Mesendoderm (in vitro differentiated cells): ENCODE measurements around the gene BMP7.

Source experiments
- DNase-seq: peaks from one replicate; pipeline ENCODE4 v3.0.0; 2013
- H2AK5ac ChIP-seq: 2 replicates; pipeline ENCODE4 v1.6.1; 2013; ENCODE audit warnings: low read length, inconsistent platforms
- H2BK120ac ChIP-seq: 2 replicates; pipeline ENCODE4 v1.6.1; 2013; ENCODE audit warnings: low read depth, mild to moderate bottlenecking, low read length, moderate library complexity, mixed read lengths
- H2BK15ac ChIP-seq: replicated peaks from 2 replicates; pipeline ENCODE4 v1.6.1; 2013; ENCODE audit warnings: low read depth, mild to moderate bottlenecking, moderate library complexity
- H2BK5ac ChIP-seq: 2 replicates; pipeline ENCODE4 v1.6.1; 2013; ENCODE audit warnings: low read length, inconsistent platforms
- H3K18ac ChIP-seq: 2 replicates; pipeline ENCODE4 v1.6.1; 2013; ENCODE audit warnings: mild to moderate bottlenecking, low read length, mixed read lengths
- H3K23ac ChIP-seq: one replicate; pipeline ENCODE4 v1.6.1; 2013; ENCODE audit warnings: low read length
- H3K27ac ChIP-seq: 2 replicates; pipeline ENCODE4 v1.5.1; 2013; ENCODE audit warnings: low read depth, mild to moderate bottlenecking, inconsistent platforms, low read length, moderate library complexity
- H3K27me3 ChIP-seq: 2 replicates; pipeline ENCODE4 v1.6.1; 2013; ENCODE audit warnings: low read length, control low read depth, mild to moderate bottlenecking, inconsistent platforms; ENCODE audit not compliant: insufficient read depth, poor library complexity
- H3K36me3 ChIP-seq: 2 replicates; pipeline ENCODE4 v1.6.1; 2013; ENCODE audit warnings: low read length, inconsistent platforms; ENCODE audit not compliant: control insufficient read depth, insufficient read depth
- H3K4ac ChIP-seq: one replicate; pipeline ENCODE4 v1.6.1; 2013; ENCODE audit warnings: low read depth, mild to moderate bottlenecking, low read length, moderate library complexity
- H3K4me1 ChIP-seq: 2 replicates; pipeline ENCODE4 v1.6.1; 2013; ENCODE audit warnings: low read depth, low read length, inconsistent platforms; ENCODE audit not compliant: control insufficient read depth
- H3K4me2 ChIP-seq: 2 replicates; pipeline ENCODE4 v1.6.1; 2013; ENCODE audit warnings: low read length
- H3K4me3 ChIP-seq: 2 replicates; pipeline ENCODE4 v1.5.1; 2013; ENCODE audit warnings: mild to moderate bottlenecking, low read length
- H3K56ac ChIP-seq: one replicate; pipeline ENCODE4 v1.6.1; 2013; ENCODE audit warnings: low read length
- H3K79me1 ChIP-seq: 2 replicates; pipeline ENCODE4 v1.6.1; 2013; ENCODE audit warnings: low read length, inconsistent platforms
- H3K79me2 ChIP-seq: 2 replicates; pipeline ENCODE4 v1.6.1; 2013; ENCODE audit warnings: mild to moderate bottlenecking, low read length; ENCODE audit not compliant: control insufficient read depth, insufficient read depth
- H3K9ac ChIP-seq: 2 replicates; pipeline ENCODE4 v1.6.1; 2013; ENCODE audit warnings: low read length, inconsistent platforms
- H4K5ac ChIP-seq: one replicate; pipeline ENCODE4 v1.6.1; 2013; ENCODE audit warnings: low read length
- H4K8ac ChIP-seq: one replicate; pipeline ENCODE4 v1.6.1; 2013; ENCODE audit warnings: low read depth, mild to moderate bottlenecking, control low read depth, low read length, moderate library complexity
- WGBS: extraction: QIAGEN DNeasy Blood & Tissue Kit; methylation state at CpG from one replicate; pipeline ENCODE4 v1.1.7; 2013; ENCODE audit warnings: low lambda C conversion rate, missing lambda C conversion rate; ENCODE audit not compliant: insufficient coverage; ENCODE audit errors: extremely low coverage; 5-methylcytosine and 5-hydroxymethylcytosine counted together

BMP7 gene

GRCh38 chr20:57259938-57260921 is 6.2 kb downstream of the BMP7 start:
- Histone ChIP-seq H2BK15ac (no peak overlapping the region), H4K5ac (no peak overlapping the region), H3K27ac (no peak overlapping the region), H3K9ac (no peak overlapping the region), H2BK5ac (no peak overlapping the region), H3K36me3 (no peaks in the 10 kb centered on the region), H2BK120ac (no peak overlapping the region), H3K4me3 (no peak overlapping the region), H2AK5ac (no peak overlapping the region), H3K56ac (no peak overlapping the region), H3K4ac (no peak overlapping the region), H3K79me1 (no peaks in the 10 kb centered on the region), H3K4me2 (no peak overlapping the region), H3K27me3 (peaks cover 23% of the 10 kb centered on the region), H4K8ac (no peak overlapping the region), H3K79me2 (no peaks in the 10 kb centered on the region), H3K18ac (no peak overlapping the region), H3K23ac (no peak overlapping the region), H3K4me1 (peaks cover 7% of the 10 kb centered on the region)
- DNase-seq, result no peak
- WGBS, result no CpG with 5 or more reads among the region's 23 CpGs

GRCh38 chr20:57259121-57259937 is 7.1 kb downstream of the BMP7 start:
- Histone ChIP-seq H3K23ac (no peak overlapping the region), H3K36me3 (no peaks in the 10 kb centered on the region), H2AK5ac (no peak overlapping the region), H3K56ac (no peak overlapping the region), H3K4me3 (no peak overlapping the region), H3K4me2 (no peak overlapping the region), H3K18ac (no peak overlapping the region), H3K4ac (no peak overlapping the region), H2BK5ac (no peak overlapping the region), H4K8ac (no peak overlapping the region), H2BK15ac (no peak overlapping the region), H3K27ac (no peak overlapping the region), H2BK120ac (no peak overlapping the region), H3K4me1 (peaks cover 7% of the 10 kb centered on the region), H3K79me1 (no peaks in the 10 kb centered on the region), H3K9ac (no peak overlapping the region), H3K27me3 (peaks cover 23% of the 10 kb centered on the region), H3K79me2 (no peaks in the 10 kb centered on the region), H4K5ac (no peak overlapping the region)
- peak; percentile 18 for DNase-seq
- no CpG with 5 or more reads among the region's 21 CpGs for WGBS

- no peak overlapping the region for H3K27ac ChIP-seq
- H3K56ac ChIP-seq, result no peak overlapping the region
- H2AK5ac ChIP-seq, result no peak overlapping the region
- H2BK120ac ChIP-seq, result no peak overlapping the region
- no CpG with 5 or more reads among the region's 9 CpGs for WGBS
- no peak overlapping the region for H3K4me3 ChIP-seq
- H3K79me2 ChIP-seq, result no peaks in the 10 kb centered on the region
- H3K4ac ChIP-seq, result no peak overlapping the region
- H4K5ac ChIP-seq, result no peak overlapping the region
- no peaks in the 10 kb centered on the region for H3K79me1 ChIP-seq
- H3K9ac ChIP-seq, result no peak overlapping the region
- H3K4me1 ChIP-seq, result peaks cover 5% of the 10 kb centered on the region
- peaks cover 23% of the 10 kb centered on the region for H3K27me3 ChIP-seq
- H2BK15ac ChIP-seq, result no peak overlapping the region
- H3K4me2 ChIP-seq, result no peak overlapping the region
- H2BK5ac ChIP-seq, result no peak overlapping the region
- H3K36me3 ChIP-seq, result no peaks in the 10 kb centered on the region
- no peak overlapping the region for H4K8ac ChIP-seq
- DNase-seq, result no peak
- no peak overlapping the region for H3K23ac ChIP-seq
- no peak overlapping the region for H3K18ac ChIP-seq
These were observed 8.6 kb downstream of the BMP7 start for GRCh38 chr20:57257701-57258453.

GRCh38 chr20:57256908-57257307 is 9.5 kb downstream of the BMP7 start:
- no peaks in the 10 kb centered on the region for H3K79me2 ChIP-seq
- no peak overlapping the region for H4K5ac ChIP-seq
- no peak for DNase-seq
- no peaks in the 10 kb centered on the region for H3K36me3 ChIP-seq
- H4K8ac ChIP-seq, result no peak overlapping the region
- no peak overlapping the region for H3K4ac ChIP-seq
- H3K4me3 ChIP-seq, result no peak overlapping the region
- H3K27me3 ChIP-seq, result peaks cover 23% of the 10 kb centered on the region
- H3K9ac ChIP-seq, result no peak overlapping the region
- H2BK5ac ChIP-seq, result no peak overlapping the region
- no CpG with 5 or more reads among the region's 6 CpGs for WGBS
- H2BK120ac ChIP-seq, result no peak overlapping the region
- peaks cover 3% of the 10 kb centered on the region for H3K4me1 ChIP-seq
- no peak overlapping the region for H2AK5ac ChIP-seq
- H3K27ac ChIP-seq, result no peak overlapping the region
- no peak overlapping the region for H3K56ac ChIP-seq
- H3K18ac ChIP-seq, result no peak overlapping the region
- H2BK15ac ChIP-seq, result no peak overlapping the region
- no peak overlapping the region for H3K23ac ChIP-seq
- no peak overlapping the region for H3K4me2 ChIP-seq
- no peaks in the 10 kb centered on the region for H3K79me1 ChIP-seq

- H3K79me2 ChIP-seq, result no peaks in the 10 kb centered on the region
- peaks cover 21% of the 10 kb centered on the region for H3K27me3 ChIP-seq
These were observed 10.2 kb downstream of the BMP7 start for GRCh38 chr20:57256205-57256604.

More at GRCh38 chr20:57256205-57256604, 10.2 kb downstream of the BMP7 start:
- Histone ChIP-seq H3K79me1 (no peaks in the 10 kb centered on the region), H3K56ac (no peak overlapping the region), H2BK5ac (no peak overlapping the region), H4K8ac (no peak overlapping the region), H3K23ac (no peak overlapping the region), H3K27ac (no peak overlapping the region), H3K36me3 (no peaks in the 10 kb centered on the region), H3K4ac (no peak overlapping the region), H2AK5ac (no peak overlapping the region), H3K4me1 (peaks cover 2% of the 10 kb centered on the region), H3K18ac (no peak overlapping the region), H3K4me2 (no peak overlapping the region), H2BK120ac (no peak overlapping the region), H3K4me3 (no peak overlapping the region), H2BK15ac (no peak overlapping the region), H3K9ac (no peak overlapping the region), H4K5ac (no peak overlapping the region)
- DNase-seq, result no peak
- no CpG with 5 or more reads among the region's 3 CpGs for WGBS
